Adrenal gland (tissue), 5 donors: ENCODE results near the gene CYBA.

Source experiments
- POLR2A ChIP-seq, 2 donors: fragments of 450-650 bp; IDR thresholded peaks; one replicate each; pipeline ENCODE4 v1.6.1; 2017; ENCODE audit warnings: antibody characterized with exemption in 2 of 2, mild to moderate bottlenecking in 2 of 2, moderate library complexity in 1 of 2
- TF ChIP-seq, protein P1 (sequence below), 6 experiments: fragments of 450-650 bp in 4 of 6; fragments of 200-600 bp in 2 of 6; sonication (generic) in 1 of 6; IDR thresholded peaks; 1 replicate in 5 of 6; 2 replicates in 1 of 6; pipeline versions ENCODE4 v1.5.1 to v1.8.0; 2016 to 2021; ENCODE audit warnings: antibody characterized with exemption in 6 of 6, mild to moderate bottlenecking in 2 of 6, moderate library complexity in 1 of 6
- donor health status: DM: no; HTN: no; CAD: no.

DNA sequence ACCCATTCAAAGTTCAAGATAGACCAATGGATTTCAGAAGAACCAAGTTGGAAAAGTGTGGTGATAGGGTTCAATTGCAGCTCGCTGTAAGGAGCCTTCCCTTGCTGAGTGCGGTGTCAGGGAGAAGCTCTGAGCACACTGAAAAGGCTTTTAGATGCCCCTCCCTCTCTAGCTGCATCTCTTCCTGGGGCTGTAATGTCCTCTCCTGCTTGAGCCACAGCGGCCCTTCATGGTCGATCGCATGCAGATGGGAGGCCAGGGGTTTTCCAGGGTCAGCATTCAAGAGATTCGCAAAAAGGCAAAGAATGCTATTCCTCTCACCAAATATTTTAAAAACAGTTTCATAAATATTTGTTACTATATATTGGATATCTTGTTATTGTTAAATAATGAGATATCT lies 56.9 kb downstream of the CYBA start:
- TF ChIP-seq, protein P1, sequence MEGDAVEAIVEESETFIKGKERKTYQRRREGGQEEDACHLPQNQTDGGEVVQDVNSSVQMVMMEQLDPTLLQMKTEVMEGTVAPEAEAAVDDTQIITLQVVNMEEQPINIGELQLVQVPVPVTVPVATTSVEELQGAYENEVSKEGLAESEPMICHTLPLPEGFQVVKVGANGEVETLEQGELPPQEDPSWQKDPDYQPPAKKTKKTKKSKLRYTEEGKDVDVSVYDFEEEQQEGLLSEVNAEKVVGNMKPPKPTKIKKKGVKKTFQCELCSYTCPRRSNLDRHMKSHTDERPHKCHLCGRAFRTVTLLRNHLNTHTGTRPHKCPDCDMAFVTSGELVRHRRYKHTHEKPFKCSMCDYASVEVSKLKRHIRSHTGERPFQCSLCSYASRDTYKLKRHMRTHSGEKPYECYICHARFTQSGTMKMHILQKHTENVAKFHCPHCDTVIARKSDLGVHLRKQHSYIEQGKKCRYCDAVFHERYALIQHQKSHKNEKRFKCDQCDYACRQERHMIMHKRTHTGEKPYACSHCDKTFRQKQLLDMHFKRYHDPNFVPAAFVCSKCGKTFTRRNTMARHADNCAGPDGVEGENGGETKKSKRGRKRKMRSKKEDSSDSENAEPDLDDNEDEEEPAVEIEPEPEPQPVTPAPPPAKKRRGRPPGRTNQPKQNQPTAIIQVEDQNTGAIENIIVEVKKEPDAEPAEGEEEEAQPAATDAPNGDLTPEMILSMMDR (IDR thresholded peaks at IDR 0.05): no peak
- no peak for TF ChIP-seq POLR2A (IDR thresholded peaks at IDR 0.05)
